Right lobe of liver (tissue), 6 donors: Measurements from ENCODE around the gene TSPAN11. TPM values are rescaled to one million over a fixed set of nuclear protein-coding genes. Genes with fewer than 3 reads are reported as not detected.

Experiments used
- ATAC-seq, 4 donors: fragments of 200-7000 bp; cut with Tn5 transposase; one replicate each; pipeline ENCODE4 v1.9.1; 2020; ENCODE audit warnings: mild to moderate bottlenecking in 4 of 4, moderate library complexity in 4 of 4
- DNase-seq, 3 donors: peaks; one replicate each; pipeline ENCODE4 v3.0.0-alpha.2; 2020
- H3K27ac ChIP-seq, 3 donors: fragments of 200-600 bp; one replicate each; pipeline ENCODE4 v1.8.0; 2022
- H3K27me3 ChIP-seq, 2 donors: fragments of 200-600 bp; one replicate each; pipeline ENCODE4 v1.8.0; 2022
- H3K36me3 ChIP-seq, 4 donors: fragments of 200-600 bp; sonication (generic) in 1 of 4; one replicate each; pipeline versions ENCODE4 v1.5.1 to v1.8.0; 2017 to 2022; ENCODE audit warnings: control low read depth in 1 of 4
- H3K4me1 ChIP-seq, 4 donors: fragments of 200-600 bp; sonication (generic) in 1 of 4; one replicate each; pipeline versions ENCODE4 v1.5.1 to v1.8.0; 2017 to 2022; ENCODE audit warnings: control low read depth in 1 of 4
- H3K4me3 ChIP-seq, 3 donors: fragments of 200-600 bp; one replicate each; pipeline ENCODE4 v1.8.0; 2022
- H3K9me3 ChIP-seq, 4 donors: fragments of 200-600 bp; sonication (generic) in 1 of 4; one replicate each; pipeline versions ENCODE4 v1.5.1 to v1.8.0; 2017 to 2022; ENCODE audit warnings: control low read depth in 1 of 4
- CTCF ChIP-seq, 4 donors: fragments of 200-600 bp in 3 of 4; fragments of 450-650 bp in 1 of 4; IDR thresholded peaks; one replicate each; pipeline versions ENCODE4 v1.5.1 to v1.8.0; 2016 to 2022; ENCODE audit warnings: antibody characterized with exemption in 4 of 4, mild to moderate bottlenecking in 2 of 4
- POLR2A ChIP-seq: fragments of 450-650 bp; IDR thresholded peaks from one replicate; pipeline ENCODE4 v1.6.1; 2017; ENCODE audit warnings: antibody characterized with exemption, mild to moderate bottlenecking
- WGBS: methylation state at CpG from one replicate; pipeline ENCODE4 v1.1.6; 2018; ENCODE audit warnings: low coverage, low lambda C conversion rate; ENCODE audit not compliant: insufficient coverage; ENCODE audit errors: missing lambda C conversion rate; 5-methylcytosine and 5-hydroxymethylcytosine counted together
- intact Hi-C, 2 donors: fragments of 100-400 bp; cut with DNase I; formaldehyde crosslinking; loops; one replicate each; pipeline versions ENCODE4 v1.11.2 to v1.14.1; 2022
- total RNA-seq, 6 experiments: library from RNA; depleted of rRNA in 2 of 6; stranded (reverse); fragments of >200 nt in 2 of 6; fragmentation: NEBNext Ultra II Directional in 3 of 6; extraction: Animal tissue kit (Norgen Biotek cat#: 25700) in 3 of 6; gene quantifications; one replicate each; pipeline versions ENCODE4 v1.1.0 to v1.2.4, GENCODE V29; 2016 to 2023
- donor health status: DM: no; HTN: yes; CAD: no.
- donor health status: DM: no; HTN: no; CAD: no.
- donor health status: DM: no; HTN: no; CAD: no.
- donor health status: DM: no; HTN: yes; CAD: no.
- donor health status: DM: no; HTN: yes; CAD: no.

The TSPAN11 gene
- total RNA-seq, 6 experiments from 2014 or later, result 0.31 to 1.00 (median 0.60) TPM

- WGBS, result 70% methylated on average over 2 of the region's 5 CpGs
- Histone ChIP-seq H3K27me3 (no peaks in the 10 kb centered on the region), H3K4me1 (no peaks in the 10 kb centered on the region), H3K27ac (no peak overlapping the region), H3K4me3 (no peak overlapping the region), H3K36me3 (no peaks in the 10 kb centered on the region), H3K9me3 (no peaks in the 10 kb centered on the region)
- DNase-seq (peak in 1 of 3 donors; percentile 29), ATAC-seq (no peak)
- TF ChIP-seq POLR2A, result no peak
- TF ChIP-seq CTCF (IDR thresholded peaks at IDR 0.05), result no peak
- intact Hi-C loops, result no loop called here
Measured at GRCh38 chr12:31002361-31002725, 75.8 kb downstream of the TSPAN11 start.

- H3K4me3 ChIP-seq, result no peak overlapping the region
- intact Hi-C loops, result no loop called here
- no peaks in the 10 kb centered on the region for H3K9me3 ChIP-seq
- H3K4me1 ChIP-seq, result no peaks in the 10 kb centered on the region
- H3K27ac ChIP-seq, result no peak overlapping the region
- no peak for ATAC-seq
- H3K27me3 ChIP-seq, result no peaks in the 10 kb centered on the region
- DNase-seq, result no peak
- 57% methylated on average over 1 of the region's 1 CpG for WGBS
- TF ChIP-seq POLR2A (no peak), CTCF (IDR thresholded peaks at IDR 0.05) (no peak)
- no peaks in the 10 kb centered on the region for H3K36me3 ChIP-seq
Measured at GRCh38 chr12:31002999-31003398, 76.5 kb downstream of the TSPAN11 start.

GRCh38 chr12:31003861-31004640 is 77.5 kb downstream of the TSPAN11 start:
- H3K36me3 ChIP-seq, result no peaks in the 10 kb centered on the region
- DNase-seq (peak in 1 of 3 donors; percentile 14), ATAC-seq (no peak)
- H3K27ac ChIP-seq, result no peak overlapping the region
- intact Hi-C loops, result no loop called here
- no peaks in the 10 kb centered on the region for H3K27me3 ChIP-seq
- WGBS, result 78% methylated on average over 5 of the region's 7 CpGs
- H3K9me3 ChIP-seq, result no peaks in the 10 kb centered on the region
- no peaks in the 10 kb centered on the region for H3K4me1 ChIP-seq
- no peak overlapping the region for H3K4me3 ChIP-seq
- TF ChIP-seq CTCF (IDR thresholded peaks at IDR 0.05), result no peak
- no peak for TF ChIP-seq POLR2A

- ATAC-seq (no peak), DNase-seq (peak in 1 of 3 donors; percentile 27)
- no peaks in the 10 kb centered on the region for H3K36me3 ChIP-seq
Measured at GRCh38 chr12:31004666-31005065, 78.1 kb downstream of the TSPAN11 start.

More at GRCh38 chr12:31004666-31005065, 78.1 kb downstream of the TSPAN11 start:
- no peak overlapping the region for H3K27ac ChIP-seq
- H3K27me3 ChIP-seq, result no peaks in the 10 kb centered on the region
- 100% methylated on average over 2 of the region's 5 CpGs for WGBS
- TF ChIP-seq POLR2A (no peak), CTCF (IDR thresholded peaks at IDR 0.05) (no peak)
- no peaks in the 10 kb centered on the region for H3K9me3 ChIP-seq
- H3K4me1 ChIP-seq, result no peaks in the 10 kb centered on the region
- no peak overlapping the region for H3K4me3 ChIP-seq
- intact Hi-C loops, result no loop called here
